Measurements from ENCODE around the gene MYO9B. TPM values are rescaled to one million over a fixed set of nuclear protein-coding genes. Genes with fewer than 3 reads are reported as not detected.

Gene MYO9B
- total and polyA plus RNA-seq, 9 of the 15 experiments (the other 6 are each of a cell fraction or from before 2014, with no cell fraction given) = 2.4 to 77.6 (median 23.0) TPM

DNA sequence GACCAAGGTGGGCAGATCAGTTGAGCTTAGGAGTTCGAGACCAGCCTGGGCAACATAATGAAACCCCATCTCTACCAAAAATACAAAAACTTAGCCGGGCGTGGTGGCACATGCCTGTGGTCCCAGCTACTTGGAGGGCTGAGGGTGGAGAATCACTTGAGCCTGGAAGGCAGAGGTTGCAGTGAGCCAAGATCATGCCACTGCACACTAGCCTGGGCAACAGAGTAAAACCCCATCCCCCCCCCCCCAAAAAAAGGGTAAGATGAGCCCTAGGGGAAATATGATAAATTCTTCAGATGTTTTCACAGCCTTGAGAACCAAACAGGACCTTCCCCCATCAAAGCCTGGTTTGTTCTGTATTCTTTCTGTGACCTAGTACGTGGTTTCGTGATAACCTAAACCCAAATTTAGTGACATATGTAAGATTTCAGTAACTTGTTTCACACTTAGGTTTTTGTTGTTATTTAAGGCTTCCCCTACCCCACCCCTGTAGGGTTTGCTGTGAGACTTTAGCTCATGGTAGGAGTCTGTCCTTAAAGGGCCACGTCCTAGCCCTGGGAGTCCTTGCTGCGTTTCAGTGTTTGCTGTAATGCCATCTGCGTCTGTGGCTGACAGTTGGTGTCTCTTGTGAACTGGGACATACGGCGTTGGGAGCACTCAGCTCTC lies 49.6 kb downstream of the MYO9B start:
- no peak overlapping the region for H3K4me2 ChIP-seq (ENCODE audit: insufficient read depth, low read length)
- ChIA-PET POLR2A (no interaction called here), CTCF (ENCODE audit: low intra/inter-chr PET ratio) (no interaction called here)
- H3K4me3 ChIP-seq = no peak overlapping the region
- in situ Hi-C loops (cut with MboI) = no loop called here
- H3K4me1 ChIP-seq (replicated peaks in 1 of 2; ENCODE audit: control insufficient read depth in 2 of 2, insufficient read depth in 2 of 2, low read length in 2 of 2) = peaks cover 0 to 8% of the 10 kb centered on the region in 2 experiments; a peak in 2 of 5 replicates
- H3K79me2 ChIP-seq (ENCODE audit: control insufficient read depth, insufficient read depth, low read length) = no peaks in the 10 kb centered on the region
- DNase-seq (ENCODE audit: extremely low read depth in 1 of 4, low spot score in 3 of 4) (no peak), ATAC-seq (no peak), FAIRE-seq (no peak)
- peaks cover 4% of the 10 kb centered on the region; the same call in 1 of the 2 replicates for H4K20me1 ChIP-seq (replicated peaks; ENCODE audit: control insufficient read depth, insufficient read depth, low read length)
- H3K27ac ChIP-seq (ENCODE audit: extremely low read depth, low read depth, low read length) = no peak overlapping the region
- H3K9me1 ChIP-seq (ENCODE audit: control insufficient read depth, insufficient read depth, low read length) = peaks cover 4% of the 10 kb centered on the region
- no peak overlapping the region for H3K9ac ChIP-seq (ENCODE audit: insufficient read depth in 1 of 2, low read depth in 2 of 2, low read length in 2 of 2)
- no peak overlapping the region for H2AFZ ChIP-seq (ENCODE audit: low read depth, low read length)
- no peaks in the 10 kb centered on the region for H3K27me3 ChIP-seq (ENCODE audit: control insufficient read depth in 2 of 2, insufficient read depth in 2 of 2, low read length in 2 of 2)
- intact Hi-C loops (cut with micrococcal nuclease) = no loop called here
- 86% methylated on average over 10 of the region's 10 CpGs for WGBS (ENCODE audit: insufficient coverage, low coverage, missing lambda C conversion rate)
- no peaks in the 10 kb centered on the region for H3K9me3 ChIP-seq (replicated peaks; ENCODE audit: control insufficient read depth, insufficient read depth, low read depth, low read length)
- H3K36me3 ChIP-seq (ENCODE audit: control insufficient read depth, insufficient read depth, low read length) = no peaks in the 10 kb centered on the region
- no TSS peak for BruUV-seq (replicated peaks)
- TF ChIP-seq PRPF4 (IDR thresholded peaks at IDR 0.05; ENCODE audit: insufficient read depth, low read depth, low read length, poor library complexity, severe bottlenecking) (no peak), RBM14 (IDR thresholded peaks at IDR 0.05; ENCODE audit: borderline replicate concordance, insufficient read depth, low read depth, low read length) (no peak), ERF (CRISPR knock-in tag; IDR thresholded peaks at IDR 0.05) (no peak), ZNF561 (CRISPR knock-in tag; conservative IDR thresholded peaks at IDR 0.05) (no peak), STAT5A (IDR thresholded peaks at IDR 0.05; ENCODE audit: borderline replicate concordance, low read length) (no peak), C11orf30 (IDR thresholded peaks at IDR 0.05; ENCODE audit: low read depth) (no peak), TGIF2 (CRISPR knock-in tag; IDR thresholded peaks at IDR 0.05) (no peak), ZNF146 (CRISPR knock-in tag; IDR thresholded peaks at IDR 0.05; ENCODE audit: unreplicated experiment) (no peak), ETV1 (tag; conservative IDR thresholded peaks at IDR 0.05; ENCODE audit: low read depth) (no peak), MEF2D (tag; conservative IDR thresholded peaks at IDR 0.05; ENCODE audit: low read depth) (no peak), DPF2 (IDR thresholded peaks at IDR 0.05) (no peak), NCOA6 (IDR thresholded peaks at IDR 0.05) (no peak), RFX7 (CRISPR knock-in tag; IDR thresholded peaks at IDR 0.05) (no peak)
- TF ChIP-seq, protein P1, sequence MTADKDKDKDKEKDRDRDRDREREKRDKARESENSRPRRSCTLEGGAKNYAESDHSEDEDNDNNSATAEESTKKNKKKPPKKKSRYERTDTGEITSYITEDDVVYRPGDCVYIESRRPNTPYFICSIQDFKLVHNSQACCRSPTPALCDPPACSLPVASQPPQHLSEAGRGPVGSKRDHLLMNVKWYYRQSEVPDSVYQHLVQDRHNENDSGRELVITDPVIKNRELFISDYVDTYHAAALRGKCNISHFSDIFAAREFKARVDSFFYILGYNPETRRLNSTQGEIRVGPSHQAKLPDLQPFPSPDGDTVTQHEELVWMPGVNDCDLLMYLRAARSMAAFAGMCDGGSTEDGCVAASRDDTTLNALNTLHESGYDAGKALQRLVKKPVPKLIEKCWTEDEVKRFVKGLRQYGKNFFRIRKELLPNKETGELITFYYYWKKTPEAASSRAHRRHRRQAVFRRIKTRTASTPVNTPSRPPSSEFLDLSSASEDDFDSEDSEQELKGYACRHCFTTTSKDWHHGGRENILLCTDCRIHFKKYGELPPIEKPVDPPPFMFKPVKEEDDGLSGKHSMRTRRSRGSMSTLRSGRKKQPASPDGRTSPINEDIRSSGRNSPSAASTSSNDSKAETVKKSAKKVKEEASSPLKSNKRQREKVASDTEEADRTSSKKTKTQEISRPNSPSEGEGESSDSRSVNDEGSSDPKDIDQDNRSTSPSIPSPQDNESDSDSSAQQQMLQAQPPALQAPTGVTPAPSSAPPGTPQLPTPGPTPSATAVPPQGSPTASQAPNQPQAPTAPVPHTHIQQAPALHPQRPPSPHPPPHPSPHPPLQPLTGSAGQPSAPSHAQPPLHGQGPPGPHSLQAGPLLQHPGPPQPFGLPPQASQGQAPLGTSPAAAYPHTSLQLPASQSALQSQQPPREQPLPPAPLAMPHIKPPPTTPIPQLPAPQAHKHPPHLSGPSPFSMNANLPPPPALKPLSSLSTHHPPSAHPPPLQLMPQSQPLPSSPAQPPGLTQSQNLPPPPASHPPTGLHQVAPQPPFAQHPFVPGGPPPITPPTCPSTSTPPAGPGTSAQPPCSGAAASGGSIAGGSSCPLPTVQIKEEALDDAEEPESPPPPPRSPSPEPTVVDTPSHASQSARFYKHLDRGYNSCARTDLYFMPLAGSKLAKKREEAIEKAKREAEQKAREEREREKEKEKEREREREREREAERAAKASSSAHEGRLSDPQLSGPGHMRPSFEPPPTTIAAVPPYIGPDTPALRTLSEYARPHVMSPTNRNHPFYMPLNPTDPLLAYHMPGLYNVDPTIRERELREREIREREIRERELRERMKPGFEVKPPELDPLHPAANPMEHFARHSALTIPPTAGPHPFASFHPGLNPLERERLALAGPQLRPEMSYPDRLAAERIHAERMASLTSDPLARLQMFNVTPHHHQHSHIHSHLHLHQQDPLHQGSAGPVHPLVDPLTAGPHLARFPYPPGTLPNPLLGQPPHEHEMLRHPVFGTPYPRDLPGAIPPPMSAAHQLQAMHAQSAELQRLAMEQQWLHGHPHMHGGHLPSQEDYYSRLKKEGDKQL (CRISPR knock-in tag; IDR thresholded peaks at IDR 0.05; ENCODE audit: borderline replicate concordance) = no peak
- TF ChIP-seq, protein P2, sequence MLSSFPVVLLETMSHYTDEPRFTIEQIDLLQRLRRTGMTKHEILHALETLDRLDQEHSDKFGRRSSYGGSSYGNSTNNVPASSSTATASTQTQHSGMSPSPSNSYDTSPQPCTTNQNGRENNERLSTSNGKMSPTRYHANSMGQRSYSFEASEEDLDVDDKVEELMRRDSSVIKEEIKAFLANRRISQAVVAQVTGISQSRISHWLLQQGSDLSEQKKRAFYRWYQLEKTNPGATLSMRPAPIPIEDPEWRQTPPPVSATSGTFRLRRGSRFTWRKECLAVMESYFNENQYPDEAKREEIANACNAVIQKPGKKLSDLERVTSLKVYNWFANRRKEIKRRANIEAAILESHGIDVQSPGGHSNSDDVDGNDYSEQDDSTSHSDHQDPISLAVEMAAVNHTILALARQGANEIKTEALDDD (IDR thresholded peaks at IDR 0.05) = no peak
- TF ChIP-seq, protein P3, sequence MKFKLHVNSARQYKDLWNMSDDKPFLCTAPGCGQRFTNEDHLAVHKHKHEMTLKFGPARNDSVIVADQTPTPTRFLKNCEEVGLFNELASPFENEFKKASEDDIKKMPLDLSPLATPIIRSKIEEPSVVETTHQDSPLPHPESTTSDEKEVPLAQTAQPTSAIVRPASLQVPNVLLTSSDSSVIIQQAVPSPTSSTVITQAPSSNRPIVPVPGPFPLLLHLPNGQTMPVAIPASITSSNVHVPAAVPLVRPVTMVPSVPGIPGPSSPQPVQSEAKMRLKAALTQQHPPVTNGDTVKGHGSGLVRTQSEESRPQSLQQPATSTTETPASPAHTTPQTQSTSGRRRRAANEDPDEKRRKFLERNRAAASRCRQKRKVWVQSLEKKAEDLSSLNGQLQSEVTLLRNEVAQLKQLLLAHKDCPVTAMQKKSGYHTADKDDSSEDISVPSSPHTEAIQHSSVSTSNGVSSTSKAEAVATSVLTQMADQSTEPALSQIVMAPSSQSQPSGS (CRISPR knock-in tag; IDR thresholded peaks at IDR 0.05) = no peak
